Left cardiac atrium (tissue), 4 donors: Measurements from ENCODE around the gene PRKCE. TPM values are rescaled to one million over a fixed set of nuclear protein-coding genes. Genes with fewer than 3 reads are reported as not detected.

Experiments used
- ATAC-seq, 2 donors: fragments of 200-7000 bp; cut with Tn5 transposase; one replicate each; pipeline ENCODE4 v1.9.1; 2020; ENCODE audit warnings: mild to moderate bottlenecking in 2 of 2, moderate library complexity in 2 of 2
- DNase-seq: peaks from one replicate; pipeline ENCODE4 v3.0.0-alpha.2; 2020
- intact Hi-C, 2 donors: fragments of 100-400 bp; cut with DNase I; formaldehyde crosslinking; loops; one replicate each; pipeline versions ENCODE4 v1.14.1 to v1.15.1; 2022 to 2023
- total RNA-seq, 2 donors: library from RNA; stranded (reverse); fragmentation: NEBNext Ultra II Directional; extraction: Animal tissue kit (Norgen Biotek cat#: 25700); gene quantifications; one replicate each; pipeline ENCODE4 v1.2.1, GENCODE V29; 2021
- donor health status: DM: no; HTN: yes; CAD: no.
- donor health status: DM: no; HTN: yes; CAD: no; lungs with severe emphysema.
- donor health status: DM: yes; HTN: yes; CAD: no.
- donor health status: Dilated cardiomyopathy.

PRKCE gene
- total RNA-seq, 2 donors from 2014 or later: 17.9 to 24.8 TPM

DNA sequence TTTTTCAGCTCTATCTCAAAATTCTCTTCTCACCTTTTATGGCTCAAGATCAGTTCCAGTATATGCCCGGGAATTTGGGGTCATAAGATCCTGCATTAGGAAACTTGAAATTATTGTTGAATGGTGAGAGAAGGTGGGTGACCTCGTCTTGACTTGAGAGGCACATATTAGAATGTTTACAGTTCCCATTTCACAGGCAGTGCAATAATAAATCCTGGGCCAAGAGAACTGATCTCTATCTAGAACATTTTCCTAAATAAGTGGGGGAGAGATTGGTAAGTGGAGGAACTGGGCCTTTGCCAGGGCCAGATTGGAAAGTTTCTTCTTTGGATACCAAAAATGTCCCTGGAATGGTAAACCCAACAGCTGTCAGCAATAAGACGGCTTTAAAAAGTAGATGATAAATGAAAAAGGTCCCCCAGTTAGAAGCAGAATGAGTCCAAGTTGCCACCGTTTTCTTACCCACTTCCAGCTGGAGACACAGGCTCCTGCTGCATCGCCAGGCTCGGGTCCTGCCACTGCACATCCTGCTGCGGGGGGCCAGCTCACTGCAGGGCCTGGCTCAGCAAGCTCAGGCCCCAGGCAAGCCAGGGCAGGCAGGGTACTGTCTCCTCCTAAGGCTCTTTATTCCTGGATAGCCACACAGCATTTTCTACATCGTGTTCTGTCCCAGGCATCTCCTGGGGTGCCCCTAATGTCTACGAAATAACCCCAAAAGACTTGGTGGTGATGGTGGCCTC is 519.3 kb downstream of the PRKCE start:
- ATAC-seq (peak in 1 of 2 donors; percentile 8), DNase-seq (no peak)
- intact Hi-C loops: loop anchor here in 1 of 2 donors (10.0 kb wide), 1 partner anchor 106 kb away; no protein-coding TSS in a partner anchor

GRCh38 chr2:46171411-46171953 is 520.0 kb downstream of the PRKCE start:
- ATAC-seq (peak; percentile 83 to 90), DNase-seq (no peak)
- intact Hi-C loops: loop anchor here in 1 of 2 donors (10.0 kb wide), 1 partner anchor 107 kb away; no protein-coding TSS in a partner anchor

DNA sequence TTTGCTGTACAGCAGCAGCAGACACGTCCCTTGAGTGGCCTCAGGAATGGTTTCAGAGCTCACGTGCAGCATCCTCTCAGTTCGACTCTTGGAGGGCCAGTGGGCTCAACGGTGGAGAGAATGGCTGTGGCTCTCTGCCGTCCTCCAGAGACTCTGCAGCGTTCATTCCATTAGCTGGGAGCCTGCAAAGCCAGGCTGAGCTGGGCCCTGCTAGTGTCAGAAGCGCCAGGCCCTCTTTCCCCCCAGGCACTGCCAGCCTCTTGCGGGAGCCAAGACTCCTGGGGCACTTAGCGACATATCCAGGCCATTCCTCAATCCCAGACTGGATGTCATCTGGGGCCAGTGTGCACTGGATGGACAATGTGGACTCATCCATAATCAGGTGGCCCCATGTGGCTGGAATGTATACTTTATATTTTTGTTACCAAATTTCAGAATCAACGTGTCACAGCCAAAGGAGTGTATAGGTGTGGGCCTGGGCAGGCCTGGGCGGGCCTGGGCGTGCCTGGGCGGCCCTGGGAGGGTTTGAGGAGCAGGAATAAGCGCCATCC is 520.6 kb downstream of the PRKCE start:
- peak in 1 of 2 donors; percentile 3 for ATAC-seq
- intact Hi-C loops: loop anchor here in 1 of 2 donors (10.0 kb wide), 1 partner anchor 107 kb away; no protein-coding TSS in a partner anchor

GRCh38 chr2:46173030-46173429 is 521.6 kb downstream of the PRKCE start:
- DNase-seq (no peak), ATAC-seq (no peak)
- intact Hi-C loops: loop anchor here in 1 of 2 donors (10.0 kb wide), 1 partner anchor 108 kb away; no protein-coding TSS in a partner anchor

More for the DNA sequence above, 520.6 kb downstream of the PRKCE start:
- no peak for DNase-seq

- intact Hi-C loops: loop anchor here in 1 of 2 donors (10.0 kb wide), 1 partner anchor 109 kb away; no protein-coding TSS in a partner anchor
- ATAC-seq (no peak), DNase-seq (no peak)
Observed at GRCh38 chr2:46173636-46174250, 522.3 kb downstream of the PRKCE start.

DNA sequence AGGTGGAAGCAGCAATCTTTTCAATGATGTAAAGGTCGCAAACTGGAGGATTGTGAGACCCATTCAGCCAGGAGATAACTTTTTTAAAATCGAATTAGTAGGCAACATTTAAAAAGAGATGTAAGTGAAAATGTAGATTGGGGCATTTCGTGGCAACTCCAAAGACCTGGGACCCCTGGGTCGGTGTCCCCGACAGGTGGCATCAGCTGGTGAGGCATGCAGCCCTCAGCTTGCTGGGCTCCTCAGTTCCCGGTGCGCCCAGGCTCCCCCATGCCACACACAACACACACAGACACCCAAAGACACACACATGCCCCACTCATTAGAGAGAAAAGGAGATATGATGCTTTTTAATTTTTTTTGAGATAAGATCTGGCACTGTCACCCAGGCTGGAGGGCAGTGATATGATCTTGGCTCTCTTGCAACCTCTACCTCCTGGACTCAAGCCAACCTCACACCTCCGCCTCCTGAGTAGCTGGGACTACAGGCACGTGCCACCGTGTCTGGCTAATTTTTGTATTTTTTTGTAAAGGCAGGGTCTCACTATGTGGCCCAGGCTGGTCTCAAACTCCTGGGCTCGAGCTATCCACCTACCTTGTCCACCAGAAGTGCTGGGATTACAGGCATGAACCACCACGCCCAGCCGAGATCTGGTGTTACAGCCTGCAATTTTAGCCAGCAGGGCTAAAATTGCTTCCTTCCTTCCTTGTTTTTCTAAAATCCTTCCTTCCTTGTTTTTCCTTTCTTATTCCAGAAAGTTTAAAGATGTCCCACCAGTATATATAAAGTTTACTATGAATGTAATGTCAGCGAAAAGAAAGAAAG is 523.1 kb downstream of the PRKCE start:
- intact Hi-C loops: loop anchor here in 1 of 2 donors (10.0 kb wide), 1 partner anchor 110 kb away; no protein-coding TSS in a partner anchor
- ATAC-seq: no peak
- DNase-seq: no peak

DNA sequence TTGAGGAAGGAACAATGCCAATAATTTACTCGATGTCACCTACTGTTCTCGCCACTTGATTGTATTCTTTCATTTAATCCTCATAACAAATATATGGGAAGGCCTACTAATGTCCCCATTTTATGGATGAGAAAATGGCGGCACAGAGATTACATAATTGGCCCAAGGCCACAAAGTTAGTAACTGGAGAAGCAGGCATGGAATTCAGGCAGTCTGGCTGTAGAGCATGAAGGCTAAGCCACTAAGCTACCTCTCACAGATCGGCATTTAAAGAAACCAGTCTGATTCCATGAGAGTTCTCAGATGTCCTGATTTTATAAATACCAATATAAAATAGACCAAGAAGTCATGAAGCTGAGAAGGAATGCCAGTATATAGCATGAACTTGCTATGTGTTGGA is 523.9 kb downstream of the PRKCE start:
- no peak for ATAC-seq
- intact Hi-C loops: loop anchor here in 1 of 2 donors (10.0 kb wide), 1 partner anchor 111 kb away; no protein-coding TSS in a partner anchor
- no peak for DNase-seq

- ATAC-seq (no peak), DNase-seq (no peak)
- intact Hi-C loops: loop anchor here in 1 of 2 donors (10.0 kb wide), 1 partner anchor 113 kb away; no protein-coding TSS in a partner anchor
Observed at GRCh38 chr2:46177461-46178089, 526.1 kb downstream of the PRKCE start.

GRCh38 chr2:46179037-46179621 is 527.7 kb downstream of the PRKCE start:
- peak; percentile 80 for DNase-seq
- intact Hi-C loops: loop anchor here in 1 of 2 donors (10.0 kb wide), 1 partner anchor 114 kb away; no protein-coding TSS in a partner anchor
- ATAC-seq: peak; percentile 92 to 94

DNA sequence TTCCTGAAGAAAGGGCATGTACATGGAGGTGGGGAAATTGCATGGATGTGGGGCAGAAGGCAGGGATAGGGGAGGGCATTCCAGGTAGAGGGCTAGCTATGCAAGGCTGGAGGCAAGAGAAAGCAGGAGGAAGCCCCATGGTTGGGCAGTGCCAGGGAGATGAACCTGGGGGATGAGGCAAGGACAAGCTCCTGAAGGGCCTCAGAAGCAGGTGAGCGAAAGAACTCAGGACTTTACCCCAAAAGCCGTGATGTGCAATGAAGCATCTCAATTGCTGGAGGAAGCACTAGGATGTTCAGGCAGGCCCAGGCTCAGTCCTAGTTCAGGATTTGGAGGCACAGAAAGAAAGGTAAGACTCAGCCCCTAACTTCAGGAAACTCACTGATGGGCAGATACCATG is 528.7 kb downstream of the PRKCE start:
- ATAC-seq: no peak
- intact Hi-C loops: no loop called here
- DNase-seq: no peak

DNA sequence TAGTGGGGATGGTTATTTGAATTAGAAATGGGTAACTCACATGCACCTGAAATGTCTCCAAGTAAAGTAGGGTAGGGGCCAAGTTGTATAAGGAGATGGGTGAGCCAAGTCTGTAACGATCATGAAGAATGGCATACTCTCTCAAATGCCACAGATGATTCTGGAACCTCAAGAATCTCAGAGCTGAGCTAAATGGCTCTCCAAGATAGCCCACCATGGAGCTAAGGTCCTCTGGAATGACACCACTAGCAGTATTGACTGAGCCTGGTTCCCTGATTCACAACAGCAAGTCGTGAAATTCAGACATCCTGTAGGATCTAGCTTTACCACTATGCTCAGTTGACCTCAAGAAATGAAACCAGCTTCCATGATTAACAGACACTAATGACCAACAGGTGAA is 529.8 kb downstream of the PRKCE start:
- ATAC-seq (no peak), DNase-seq (no peak)

GRCh38 chr2:46181789-46182530 is 530.5 kb downstream of the PRKCE start:
- no peak for DNase-seq
- ATAC-seq: peak in 1 of 2 donors; percentile 21
- intact Hi-C loops: no loop called here

More for the DNA sequence above, 529.8 kb downstream of the PRKCE start:
- intact Hi-C loops: no loop called here

- ATAC-seq: no peak
- no peak for DNase-seq
Observed at GRCh38 chr2:46183426-46183825, 532.0 kb downstream of the PRKCE start.

DNA sequence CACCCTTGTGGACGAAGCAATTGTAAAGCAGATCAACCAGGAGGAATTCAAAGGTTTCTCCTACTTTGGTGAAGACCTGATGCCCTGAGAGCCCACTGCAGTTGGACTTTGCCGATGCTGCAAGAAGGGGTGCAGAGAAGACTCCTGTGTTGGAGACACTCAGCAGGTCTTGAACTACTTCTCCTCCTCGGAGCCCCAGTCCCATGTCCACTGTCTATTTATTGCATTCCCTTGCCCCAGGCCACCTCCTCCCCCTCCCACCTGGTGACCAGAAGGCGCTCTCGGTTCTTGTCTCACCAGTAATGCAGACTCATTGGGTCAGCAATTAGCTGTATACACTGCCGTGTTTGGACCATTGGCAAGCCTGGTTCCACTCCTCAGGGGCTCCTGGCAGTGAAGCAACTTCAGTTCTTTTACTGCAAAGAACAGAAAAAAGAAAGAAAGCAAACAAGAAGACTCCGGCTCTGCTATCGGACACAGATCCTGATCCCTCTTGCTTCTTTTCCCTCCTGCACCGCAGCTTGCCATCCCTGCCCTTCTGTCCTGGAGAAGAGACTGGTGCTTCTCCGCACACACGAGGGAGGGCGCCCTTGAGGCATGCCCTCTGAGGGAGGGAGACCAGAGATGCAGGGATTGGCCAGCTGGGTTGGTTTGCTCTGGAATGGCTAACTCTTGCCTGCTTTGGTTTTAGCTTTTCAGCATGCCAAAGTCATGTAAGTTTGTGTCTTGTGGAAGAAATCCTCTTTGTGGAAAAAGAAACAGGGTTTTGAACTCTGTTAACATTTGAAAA is 533.5 kb downstream of the PRKCE start:
- DNase-seq (no peak), ATAC-seq (no peak)
- intact Hi-C loops: no loop called here

More at GRCh38 chr2:46183426-46183825, 532.0 kb downstream of the PRKCE start:
- intact Hi-C loops: no loop called here

DNA sequence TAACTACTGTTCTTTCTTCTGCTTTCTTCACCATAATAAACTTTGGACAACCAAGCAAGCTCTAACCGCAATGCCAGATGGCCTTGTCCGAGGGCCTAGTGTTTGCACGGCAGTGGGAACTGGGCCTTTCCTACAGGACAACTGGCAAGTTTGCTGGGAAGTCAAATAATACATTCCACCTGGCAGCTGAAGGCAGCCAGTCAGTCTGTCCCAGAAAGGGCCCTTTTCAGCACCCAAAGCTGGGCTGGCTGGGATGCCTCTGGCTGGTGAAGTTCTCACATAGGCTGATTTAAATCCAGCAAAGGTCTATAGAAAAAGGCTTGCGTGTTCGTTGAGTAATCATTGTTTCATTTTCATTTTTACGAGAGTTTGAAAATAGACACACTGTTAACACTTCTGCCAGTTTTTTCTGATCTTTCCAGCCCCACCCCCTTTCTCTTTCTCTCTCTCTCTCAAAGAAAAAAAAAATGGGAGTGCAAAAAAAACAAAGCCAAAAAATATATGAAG is 535.7 kb downstream of the PRKCE start:
- intact Hi-C loops: no loop called here
- peak; percentile 62 to 72 for ATAC-seq
- no peak for DNase-seq
